Cardiac muscle cell (in vitro differentiated cells and primary cell): ENCODE measurements around the gene TAF13. TPM values are rescaled to one million over a fixed set of nuclear protein-coding genes. Genes with fewer than 3 reads are reported as not detected.
"Not testable (repeated sequence)": the region's sequence is repeated elsewhere in the genome, so short reads cannot be mapped to it uniquely, and the experiment has no call there.

Source experiments
- DNase-seq, 2 donors: peaks; one replicate each; pipeline versions ENCODE4 v3.0.0 to v3.0.0-alpha.2; 2010 to 2017; ENCODE audit warnings: low read depth in 1 of 2, low spot score in 1 of 2
- H3K27ac ChIP-seq: fragments of 200-600 bp; sonication (generic); 2 replicates; pipeline ENCODE4 v1.5.1; 2016
- H3K27me3 ChIP-seq: fragments of 200-600 bp; sonication (generic); 2 replicates; pipeline ENCODE4 v1.6.0; 2016; ENCODE audit warnings: control low read depth
- H3K36me3 ChIP-seq: fragments of 200-600 bp; sonication (generic); 2 replicates; pipeline ENCODE4 v1.5.1; 2016; ENCODE audit warnings: control low read depth
- H3K4me1 ChIP-seq: fragments of 200-600 bp; sonication (generic); 2 replicates; pipeline ENCODE4 v1.8.1; 2017; ENCODE audit warnings: low read depth, mild to moderate bottlenecking, mixed run types
- H3K4me3 ChIP-seq: fragments of 200-600 bp; sonication (generic); 2 replicates; pipeline ENCODE4 v1.5.1; 2016; ENCODE audit warnings: mild to moderate bottlenecking
- H3K9me3 ChIP-seq: fragments of 200-600 bp; sonication (generic); 2 replicates; pipeline ENCODE4 v1.5.1; 2017; ENCODE audit warnings: low read depth, mild to moderate bottlenecking, control low read depth
- polyA plus RNA-seq: library from polyadenylated mRNA; unstranded; fragments of >200 nt; fragmentation: Nextera tagmentation; extraction: Ambion mirVana; gene quantifications from 2 replicates; pipeline ENCODE4 v1.2.1, GENCODE V29; 2016
- total RNA-seq: library from RNA; depleted of rRNA; stranded (reverse); fragments of >200 nt; gene quantifications from 2 replicates; pipeline ENCODE4 v1.2.3, GENCODE V29; 2016
- TF ChIP-seq, protein P1 (sequence below): IDR thresholded peaks from 2 replicates; pipeline ENCODE4 v1.5.1; 2012; ENCODE audit warnings: low read depth, mild to moderate bottlenecking, low read length

Gene TAF13
- total and polyA plus RNA-seq, 2 experiments from 2014 or later = 7.2 to 14.0 TPM

DNA sequence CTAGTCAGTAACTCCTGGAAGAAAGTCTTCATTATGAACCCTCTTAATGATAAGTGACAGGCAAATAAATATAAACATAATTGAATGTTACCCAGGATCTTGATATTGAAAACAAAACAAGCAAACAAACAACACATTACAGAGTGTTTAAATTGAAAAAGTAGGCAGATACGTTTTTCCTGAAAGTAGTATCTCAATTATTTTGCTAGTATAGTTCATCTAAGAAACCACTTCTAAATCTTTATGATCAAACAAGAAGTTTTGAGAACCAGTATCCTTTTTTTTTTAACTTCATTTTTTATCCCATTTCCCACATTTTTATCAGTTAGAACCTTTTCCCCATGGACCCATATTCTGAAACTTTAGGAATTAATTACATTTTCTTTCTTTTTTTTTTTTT, 30.2 kb downstream of the TAF13 start:
- H3K4me1 ChIP-seq = no peaks in the 10 kb centered on the region
- no peak overlapping the region for H3K4me3 ChIP-seq
- H3K27me3 ChIP-seq = no peaks in the 10 kb centered on the region
- H3K27ac ChIP-seq = no peak overlapping the region
- no peaks in the 10 kb centered on the region for H3K36me3 ChIP-seq
- no peaks in the 10 kb centered on the region for H3K9me3 ChIP-seq
- TF ChIP-seq, protein P1, sequence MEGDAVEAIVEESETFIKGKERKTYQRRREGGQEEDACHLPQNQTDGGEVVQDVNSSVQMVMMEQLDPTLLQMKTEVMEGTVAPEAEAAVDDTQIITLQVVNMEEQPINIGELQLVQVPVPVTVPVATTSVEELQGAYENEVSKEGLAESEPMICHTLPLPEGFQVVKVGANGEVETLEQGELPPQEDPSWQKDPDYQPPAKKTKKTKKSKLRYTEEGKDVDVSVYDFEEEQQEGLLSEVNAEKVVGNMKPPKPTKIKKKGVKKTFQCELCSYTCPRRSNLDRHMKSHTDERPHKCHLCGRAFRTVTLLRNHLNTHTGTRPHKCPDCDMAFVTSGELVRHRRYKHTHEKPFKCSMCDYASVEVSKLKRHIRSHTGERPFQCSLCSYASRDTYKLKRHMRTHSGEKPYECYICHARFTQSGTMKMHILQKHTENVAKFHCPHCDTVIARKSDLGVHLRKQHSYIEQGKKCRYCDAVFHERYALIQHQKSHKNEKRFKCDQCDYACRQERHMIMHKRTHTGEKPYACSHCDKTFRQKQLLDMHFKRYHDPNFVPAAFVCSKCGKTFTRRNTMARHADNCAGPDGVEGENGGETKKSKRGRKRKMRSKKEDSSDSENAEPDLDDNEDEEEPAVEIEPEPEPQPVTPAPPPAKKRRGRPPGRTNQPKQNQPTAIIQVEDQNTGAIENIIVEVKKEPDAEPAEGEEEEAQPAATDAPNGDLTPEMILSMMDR = no peak
- no peak for DNase-seq

DNA sequence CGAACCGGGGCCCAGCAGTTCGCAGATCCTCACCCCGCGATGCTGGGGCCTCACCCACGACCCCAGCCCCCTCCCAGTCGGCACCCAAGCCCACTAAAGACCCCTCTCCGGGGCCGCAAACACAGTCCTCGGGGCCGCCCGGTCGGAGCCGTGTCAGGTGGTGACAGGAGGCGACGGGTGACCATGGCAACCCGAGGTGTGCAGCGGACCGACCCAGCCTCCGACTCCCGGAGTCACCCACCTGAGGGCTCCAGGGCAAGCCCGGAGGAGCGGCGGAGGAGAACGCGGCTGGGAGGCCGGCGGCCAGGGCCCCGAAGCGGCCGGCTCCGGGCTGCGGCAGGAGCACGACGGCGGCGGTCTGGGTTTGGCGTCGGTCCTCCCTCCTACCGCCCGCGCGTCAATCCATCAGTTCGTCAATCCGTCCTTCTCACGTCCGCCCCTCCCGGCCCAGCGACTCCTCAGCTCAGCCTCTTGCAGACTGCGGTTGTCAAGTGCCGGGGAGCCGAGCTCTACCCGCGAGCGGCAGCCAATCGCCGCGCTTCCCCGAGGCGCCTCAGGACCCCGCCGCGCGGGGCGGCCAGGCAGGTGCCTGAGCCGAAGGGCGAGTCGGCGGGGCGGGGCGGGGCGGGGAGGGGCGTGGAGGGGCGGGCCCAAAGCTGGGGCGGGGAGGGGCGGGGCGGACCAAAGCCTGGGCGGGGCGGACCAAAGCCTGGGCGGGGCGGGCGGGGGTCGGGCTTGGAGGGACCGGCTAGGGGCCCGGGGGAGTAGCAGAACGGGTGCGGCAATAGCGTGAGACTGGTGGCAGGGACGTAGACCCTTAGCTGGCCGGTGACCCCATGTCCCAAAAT, 34.0 kb downstream of the TAF13 start, which contains the start of gene WDR47:
Gene WDR47, minus strand, starts transcription at position 482 of the 848 bp plus-strand sequence. CDS start 18,590 bp downstream, outside the sequence.
- Histone ChIP-seq H3K27ac (peak within 1 kb of the TSS; percentile 70), H3K4me1 (peaks cover 4% of the 10 kb centered on the region), H3K4me3 (peak within 1 kb of the TSS; percentile 92), H3K36me3 (no peaks in the 10 kb centered on the region), H3K27me3 (no peaks in the 10 kb centered on the region), H3K9me3 (no peaks in the 10 kb centered on the region)
- peak; percentile 96 for DNase-seq
- TF ChIP-seq, protein P1 = no peak

DNA sequence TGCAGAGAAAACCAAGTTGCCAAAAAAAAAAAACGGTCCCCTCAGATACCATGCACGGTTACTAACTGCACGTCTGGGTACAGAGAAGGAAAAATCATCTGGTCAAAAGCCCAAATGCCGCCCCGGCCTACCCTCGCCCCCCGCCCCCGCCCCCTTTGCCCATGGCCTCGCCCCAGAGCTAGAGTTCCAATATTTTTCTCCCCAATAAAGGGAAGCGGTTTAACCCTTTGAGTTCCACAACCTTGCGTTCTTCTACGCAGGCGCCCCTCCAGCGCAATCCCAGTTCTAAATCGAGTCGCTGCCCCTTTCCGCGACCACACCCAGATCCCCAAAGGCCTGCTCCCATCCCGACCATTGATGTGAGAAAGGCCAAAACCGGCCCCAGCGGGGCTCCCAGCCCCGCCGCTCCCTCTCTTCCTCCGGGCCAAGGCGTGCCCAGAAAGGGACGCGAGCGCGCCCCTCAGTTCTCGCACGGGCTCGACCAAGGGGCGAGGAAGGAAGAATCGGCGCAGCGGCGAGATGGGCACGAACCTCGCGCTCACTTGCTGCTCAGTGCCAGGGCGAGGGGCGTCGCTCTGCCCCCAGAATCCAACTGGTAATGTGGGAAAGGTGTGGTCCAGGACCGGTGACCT, 34.7 kb downstream of the TAF13 start:
- H3K27me3 ChIP-seq = no peaks in the 10 kb centered on the region
- H3K4me1 ChIP-seq = peaks cover 4% of the 10 kb centered on the region
- peak; percentile 15 to 49 for DNase-seq
- no peaks in the 10 kb centered on the region for H3K9me3 ChIP-seq
- H3K27ac ChIP-seq = peak overlapping the region; percentile 70
- H3K36me3 ChIP-seq = no peaks in the 10 kb centered on the region
- H3K4me3 ChIP-seq = peak overlapping the region; percentile 92
- TF ChIP-seq, protein P1 = no peak

DNA sequence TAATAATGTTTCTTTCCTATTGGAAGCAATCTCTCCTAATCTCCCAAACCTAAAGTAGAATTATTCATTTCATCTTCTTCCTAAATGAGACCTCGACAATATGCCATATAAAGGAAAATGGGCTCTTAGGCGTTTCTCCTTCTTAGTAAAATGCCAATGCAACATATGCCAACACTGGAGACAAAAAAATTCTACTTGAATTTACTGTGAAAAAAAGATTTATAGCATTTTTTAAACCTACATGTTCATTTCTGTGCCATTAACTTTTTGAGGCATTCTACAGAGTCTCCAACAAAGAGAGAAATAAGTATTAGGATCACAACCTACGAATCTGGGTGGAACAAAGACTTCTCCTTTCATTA, 35.2 kb downstream of the TAF13 start:
- no peaks in the 10 kb centered on the region for H3K27me3 ChIP-seq
- DNase-seq = no peak
- H3K4me3 ChIP-seq = peak overlapping the region; percentile 92
- H3K4me1 ChIP-seq = peaks cover 4% of the 10 kb centered on the region
- no peaks in the 10 kb centered on the region for H3K36me3 ChIP-seq
- H3K27ac ChIP-seq = peak overlapping the region; percentile 70
- H3K9me3 ChIP-seq = no peaks in the 10 kb centered on the region
- TF ChIP-seq, protein P1 = no peak

DNA sequence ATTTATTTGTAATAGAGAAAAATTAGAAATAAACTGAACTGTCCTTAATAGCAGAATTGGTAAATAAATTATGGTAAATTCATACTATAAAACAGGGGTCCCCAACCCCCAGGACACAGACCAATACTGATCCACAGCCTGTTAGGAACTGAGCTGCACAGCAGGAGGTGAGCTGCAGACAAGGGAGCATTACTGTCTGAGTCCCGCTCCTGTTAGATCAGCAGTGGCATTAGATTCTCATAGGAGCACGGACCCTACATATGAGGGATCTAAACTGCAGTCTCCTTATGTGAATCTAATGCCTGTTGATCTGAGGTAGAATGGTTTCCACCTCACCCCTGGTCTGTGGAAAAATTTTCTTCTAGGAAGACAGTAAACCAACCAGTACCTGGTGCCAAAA, 41.4 kb downstream of the TAF13 start:
- Histone ChIP-seq H3K4me1 (no peaks in the 10 kb centered on the region), H3K36me3 (no peaks in the 10 kb centered on the region), H3K9me3 (no peaks in the 10 kb centered on the region), H3K27me3 (no peaks in the 10 kb centered on the region), H3K4me3 (no peak overlapping the region), H3K27ac (no peak overlapping the region)
- TF ChIP-seq, protein P1 = no peak
- DNase-seq = no peak

DNA sequence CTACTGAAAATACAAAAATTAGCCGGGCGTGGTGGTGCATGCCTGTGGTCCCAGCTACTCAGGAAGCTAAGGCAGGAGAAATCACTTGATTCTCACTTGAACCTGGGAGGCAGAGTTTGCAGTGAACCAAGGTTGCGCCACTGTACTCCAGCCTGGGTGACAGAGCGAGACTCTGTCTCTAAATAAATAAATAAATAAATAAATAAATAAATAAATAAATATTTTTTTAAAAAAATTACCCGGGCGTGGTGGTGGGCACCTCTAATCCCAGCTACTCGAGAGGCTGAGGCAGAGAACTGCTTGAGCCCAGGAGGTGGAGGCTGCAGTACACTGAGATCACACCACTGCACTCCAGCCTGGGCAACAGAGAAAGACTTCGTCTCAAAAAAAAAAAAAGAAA, 46.3 kb downstream of the TAF13 start:
- not testable (repeated sequence) for H3K27ac ChIP-seq, DNase-seq, H3K4me3 ChIP-seq, H3K9me3 ChIP-seq, H3K36me3 ChIP-seq, H3K4me1 ChIP-seq, H3K27me3 ChIP-seq
